GM21723 (cell line): Measurements from ENCODE around the gene AKR1C4.
"Not testable (repeated sequence)": the region's sequence is repeated elsewhere in the genome, so short reads cannot be mapped to it uniquely, and the experiment has no call there.

ENCODE experiments used
- ATAC-seq: cut with Tn5 transposase; IDR thresholded peaks from one replicate; pipeline ENCODE4 v1.9.1; 2021; ENCODE audit warnings: mild to moderate bottlenecking, moderate library complexity; ENCODE audit not compliant: unreplicated experiment

AKR1C4 gene

GRCh38 chr10:5196702-5197113, at the start of gene AKR1C4:
AKR1C4 (plus strand) TSS chr10:5196837; CDS start chr10:5196868, 31 bp downstream.
- no peak for ATAC-seq

- no peak for ATAC-seq
These were observed 49.8 kb upstream of the AKR1C4 start for GRCh38 chr10:5146920-5147254.

- ATAC-seq = no peak
These were observed 49.2 kb upstream of the AKR1C4 start for GRCh38 chr10:5147255-5147980.

- no peak for ATAC-seq
These were observed 48.5 kb upstream of the AKR1C4 start for GRCh38 chr10:5147981-5148677.

GRCh38 chr10:5148678-5149032, 48.0 kb upstream of the AKR1C4 start:
- no peak for ATAC-seq

GRCh38 chr10:5151076-5151475, 45.6 kb upstream of the AKR1C4 start:
- no peak for ATAC-seq

GRCh38 chr10:5155951-5156350, 40.7 kb upstream of the AKR1C4 start:
- no peak for ATAC-seq

- ATAC-seq = no peak
These were observed 39.1 kb upstream of the AKR1C4 start for GRCh38 chr10:5157501-5157900.

GRCh38 chr10:5159126-5159525, 37.5 kb upstream of the AKR1C4 start:
- no peak for ATAC-seq

GRCh38 chr10:5163487-5163886, 33.1 kb upstream of the AKR1C4 start:
- ATAC-seq = no peak

GRCh38 chr10:5165738-5166137, 30.9 kb upstream of the AKR1C4 start:
- no peak for ATAC-seq

- no peak for ATAC-seq
These were observed 27.7 kb upstream of the AKR1C4 start for GRCh38 chr10:5168897-5169420.

GRCh38 chr10:5175581-5175980, 21.1 kb upstream of the AKR1C4 start:
- not testable (repeated sequence) for ATAC-seq

- not testable (repeated sequence) for ATAC-seq
These were observed 16.1 kb upstream of the AKR1C4 start for GRCh38 chr10:5180503-5180902.

- no peak for ATAC-seq
These were observed 12.7 kb upstream of the AKR1C4 start for GRCh38 chr10:5183923-5184322.

GRCh38 chr10:5184987-5185775, 11.5 kb upstream of the AKR1C4 start, which contains the start of gene AKR1C8:
AKR1C8 (minus strand) TSS chr10:5185150; CDS start chr10:5185104, 46 bp downstream.
- no peak for ATAC-seq

GRCh38 chr10:5187867-5188266, 8.8 kb upstream of the AKR1C4 start:
- ATAC-seq = no peak

- ATAC-seq = no peak
These were observed 8.3 kb upstream of the AKR1C4 start for GRCh38 chr10:5188358-5188757.

- ATAC-seq = no peak
These were observed 2.2 kb upstream of the AKR1C4 start for GRCh38 chr10:5194431-5194830.

GRCh38 chr10:5195727-5196374, 786 bp upstream of the AKR1C4 start:
- no peak for ATAC-seq

GRCh38 chr10:5198386-5198785, 1.7 kb downstream of the AKR1C4 start:
- ATAC-seq = no peak
